NCI-H226 (cell line): ENCODE data around the gene CPD.

Experiments
- DNase-seq: peaks from one replicate; pipeline ENCODE4 v3.0.0-alpha.2; 2015

Gene CPD

GRCh38 chr17:30357476-30357875 lies 21.3 kb upstream of the CPD start:
- DNase-seq = no peak

GRCh38 chr17:30358055-30358760 lies 20.5 kb upstream of the CPD start:
- no peak for DNase-seq

GRCh38 chr17:30360086-30360808 lies 18.5 kb upstream of the CPD start:
- no peak for DNase-seq

DNA sequence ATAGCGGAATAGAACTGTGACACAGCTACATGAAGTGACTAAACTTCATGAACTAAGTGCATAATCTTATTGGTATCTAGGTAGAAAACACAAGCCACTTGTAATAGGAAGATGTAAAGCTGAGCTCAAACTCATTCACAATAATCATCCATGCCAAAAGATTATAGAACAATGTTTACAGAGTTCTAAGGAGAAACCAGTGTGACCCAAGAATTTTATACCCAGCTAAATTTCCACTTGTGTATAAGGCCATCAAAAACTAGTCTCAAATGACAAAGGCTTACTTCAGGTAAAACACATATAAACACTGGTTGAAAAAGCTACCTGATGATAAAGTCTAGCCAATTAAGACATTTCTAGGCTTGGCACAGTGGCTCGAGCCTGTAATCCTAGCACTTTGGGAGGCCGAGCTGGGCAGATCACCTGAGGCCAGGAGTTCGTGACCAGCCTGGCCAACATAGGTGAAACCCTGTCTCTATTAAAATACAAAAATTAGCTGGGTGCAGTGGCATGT lies 16.9 kb upstream of the CPD start:
- DNase-seq = no peak

GRCh38 chr17:30363715-30364202 lies 15.0 kb upstream of the CPD start:
- no peak for DNase-seq

- DNase-seq = no peak
Observed at GRCh38 chr17:30366536-30366935, 12.2 kb upstream of the CPD start.

GRCh38 chr17:30368912-30369720 lies 9.6 kb upstream of the CPD start:
- DNase-seq = no peak

- peak; percentile 13 for DNase-seq
Observed at GRCh38 chr17:30369995-30370394, 8.7 kb upstream of the CPD start.

- DNase-seq = peak; percentile 47
Observed at GRCh38 chr17:30372755-30373154, 6.0 kb upstream of the CPD start.

GRCh38 chr17:30375661-30376060 lies 3.1 kb upstream of the CPD start:
- no peak for DNase-seq

- DNase-seq = no peak
Observed at GRCh38 chr17:30376621-30377452, 1.9 kb upstream of the CPD start.

DNA sequence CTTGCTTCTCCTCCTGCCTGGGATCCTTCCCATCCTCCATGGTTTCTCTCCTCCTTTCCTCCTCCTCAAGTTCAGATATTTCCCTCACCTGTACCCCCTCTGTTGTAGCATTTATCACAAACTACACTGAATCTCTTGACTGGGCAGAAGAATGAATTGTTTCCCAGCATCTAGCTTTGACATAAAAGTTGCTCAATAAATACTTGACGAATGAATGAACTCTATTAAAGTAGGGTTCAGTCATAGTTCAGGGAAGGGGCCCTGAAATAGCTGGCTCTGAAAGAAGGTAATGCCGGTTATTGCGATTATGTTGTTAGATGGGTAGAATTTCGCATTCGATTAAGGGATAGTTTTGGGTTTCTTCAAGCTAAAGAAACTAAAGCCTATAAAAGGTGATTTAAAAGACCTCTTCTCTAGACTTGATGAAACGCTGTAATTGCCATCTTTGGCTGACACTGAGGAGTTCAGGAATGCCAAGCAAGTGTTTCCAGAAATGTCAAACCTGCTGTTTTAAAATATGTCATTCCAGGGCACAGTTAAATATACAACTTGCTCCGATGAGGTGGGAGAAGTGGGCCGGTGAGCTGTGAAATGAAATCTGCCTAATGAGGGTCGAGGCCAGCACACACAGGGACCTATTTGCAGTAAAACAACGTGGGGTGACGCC lies 1.0 kb upstream of the CPD start:
- no peak for DNase-seq

GRCh38 chr17:30378241-30378824 lies 394 bp upstream of the CPD start:
- DNase-seq = no peak

DNA sequence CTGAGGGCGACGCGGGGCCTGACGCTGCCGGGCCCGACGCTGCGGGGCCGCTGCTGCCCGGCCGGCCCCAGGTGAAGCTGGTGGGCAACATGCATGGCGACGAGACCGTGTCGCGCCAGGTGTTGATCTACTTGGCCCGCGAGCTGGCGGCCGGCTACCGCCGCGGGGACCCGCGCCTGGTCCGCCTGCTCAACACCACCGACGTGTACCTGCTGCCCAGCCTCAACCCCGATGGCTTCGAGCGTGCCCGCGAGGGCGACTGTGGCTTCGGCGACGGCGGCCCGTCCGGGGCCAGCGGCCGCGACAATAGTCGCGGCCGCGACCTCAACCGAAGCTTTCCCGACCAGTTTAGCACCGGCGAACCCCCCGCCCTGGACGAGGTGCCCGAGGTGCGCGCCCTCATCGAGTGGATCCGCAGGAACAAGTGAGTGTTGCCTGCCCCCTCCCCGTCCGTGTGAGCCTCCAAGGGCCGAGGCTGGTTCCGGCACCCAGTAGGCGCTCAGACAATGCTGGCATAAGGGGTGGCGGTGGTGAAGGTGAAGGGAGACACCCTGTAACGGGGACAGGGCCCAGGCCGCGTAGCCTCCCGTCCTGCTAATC lies 676 bp downstream of the CPD start:
- no peak for DNase-seq

DNA sequence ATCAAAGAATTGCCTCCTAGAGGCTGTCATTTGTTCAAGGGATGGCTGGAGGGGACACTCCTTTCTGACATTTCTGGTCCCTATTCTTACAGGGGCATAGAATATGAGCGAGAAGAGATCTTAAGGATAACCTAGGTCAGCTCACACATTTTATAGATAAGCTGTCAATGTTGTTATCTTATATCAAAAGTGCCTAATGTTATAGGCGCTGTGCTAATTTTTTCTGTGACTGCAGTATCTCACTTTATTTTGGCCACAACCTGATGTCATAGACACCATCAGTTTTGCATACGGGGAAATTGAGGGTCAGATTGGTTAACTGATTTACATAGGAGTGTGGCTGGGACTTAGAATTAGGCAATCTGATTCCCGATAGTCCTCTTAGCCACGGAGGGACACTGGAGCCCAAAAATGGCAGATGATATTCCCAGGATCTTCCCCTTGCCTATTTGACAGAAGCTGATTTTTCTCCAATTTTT lies 1.2 kb downstream of the CPD start:
- no peak for DNase-seq

GRCh38 chr17:30380643-30381339 lies 2.1 kb downstream of the CPD start:
- DNase-seq = no peak

- DNase-seq = no peak
Observed at GRCh38 chr17:30381340-30381659, 2.6 kb downstream of the CPD start.

GRCh38 chr17:30382345-30382744 lies 3.6 kb downstream of the CPD start:
- DNase-seq = no peak

DNA sequence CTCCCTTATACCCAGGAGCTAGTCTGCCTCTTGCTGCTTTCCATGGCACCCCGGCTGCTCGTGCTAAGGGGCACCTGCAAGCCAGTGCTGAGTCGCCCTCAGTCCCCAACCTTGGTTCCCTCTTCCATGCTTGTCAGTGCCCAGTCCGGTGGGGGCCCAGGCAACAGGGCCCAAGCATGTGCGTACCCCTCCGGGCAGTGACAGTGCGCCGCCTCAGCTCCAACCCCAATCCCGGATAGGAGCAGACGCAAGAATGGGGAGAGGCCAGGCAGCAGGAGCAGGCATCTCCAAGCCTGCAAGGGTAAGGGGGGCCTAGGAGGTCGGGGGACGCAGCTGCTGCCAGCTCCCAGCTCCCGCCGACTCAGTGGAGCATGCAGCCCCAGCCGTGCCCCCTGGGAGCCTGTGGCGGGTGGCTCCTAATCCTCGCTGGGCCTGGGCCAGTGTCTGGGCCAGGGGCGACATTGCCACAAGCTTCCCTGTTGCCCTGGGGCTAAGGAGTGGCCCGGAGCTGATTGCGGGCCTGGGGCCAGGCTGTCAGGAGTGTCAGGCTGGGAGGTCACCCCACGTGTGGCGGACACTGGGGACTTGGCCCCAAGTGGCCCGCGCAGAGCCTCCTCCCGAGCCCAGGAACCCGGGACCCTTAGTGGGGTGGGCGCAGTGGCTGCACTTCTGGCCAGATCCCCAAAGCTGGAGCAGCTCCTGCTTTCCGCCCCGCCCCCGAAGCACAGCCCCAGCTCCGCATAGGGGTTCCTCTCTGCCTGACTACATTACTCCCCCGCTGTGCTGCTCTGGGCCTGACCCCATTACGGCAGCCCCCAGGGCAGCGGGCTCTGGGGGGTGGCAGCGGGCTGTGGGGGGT lies 9.8 kb downstream of the CPD start:
- no peak for DNase-seq
